ENCODE measurements around the gene C19orf25. TPM values are rescaled to one million over a fixed set of nuclear protein-coding genes. Genes with fewer than 3 reads are reported as not detected.

Gene C19orf25
- total and polyA plus RNA-seq, 9 of the 15 experiments (the other 6 are each of a cell fraction or from before 2014, with no cell fraction given) = 0.79 to 96.0 (median 36.1) TPM

DNA sequence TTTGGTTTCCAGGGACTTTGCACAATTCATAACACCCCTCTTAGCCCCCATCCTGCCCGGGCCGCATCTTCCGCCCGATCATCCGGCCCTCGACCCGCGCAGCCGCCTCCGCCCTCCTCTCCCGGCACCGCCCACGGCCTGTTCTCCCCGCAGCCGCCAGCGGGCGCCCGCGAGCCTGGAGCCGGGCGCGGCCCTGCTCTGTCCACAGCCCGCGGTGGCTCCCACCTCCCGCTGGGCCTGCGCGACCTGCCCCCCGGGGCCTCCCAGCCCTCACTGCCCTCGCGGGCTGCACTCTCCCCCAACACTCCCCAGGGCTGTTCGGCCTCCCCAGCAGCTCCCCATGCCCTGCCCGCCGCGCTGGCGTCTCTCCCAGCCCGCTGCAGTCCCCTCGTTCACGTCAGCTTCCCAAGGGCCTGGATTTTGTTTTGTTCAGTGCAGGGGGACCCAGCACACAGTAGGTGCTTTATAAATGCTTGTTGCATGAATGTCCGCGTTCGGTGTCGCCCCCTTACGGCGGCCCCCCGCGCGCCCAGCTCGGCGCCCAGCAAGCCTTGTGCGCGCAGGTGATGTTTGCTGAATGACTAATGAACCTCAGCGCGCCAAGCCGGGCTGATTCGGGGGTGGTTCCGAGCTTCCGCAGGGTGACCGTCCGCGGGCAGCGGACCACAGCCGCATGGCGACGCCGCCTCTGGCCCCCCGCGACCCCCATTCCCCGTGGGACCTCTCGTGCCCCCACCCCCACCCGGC is 33.7 kb downstream of the C19orf25 start (continued):
- TF ChIP-seq XRCC3 (IDR thresholded peaks at IDR 0.05) = no peak
- peak; percentile 72 for TF ChIP-seq HLTF (IDR thresholded peaks at IDR 0.05)
- no peak for TF ChIP-seq FOS (IDR thresholded peaks at IDR 0.05; ENCODE audit: extremely low read depth, insufficient read length)
- TF ChIP-seq TFAM (CRISPR knock-in tag; conservative IDR thresholded peaks at IDR 0.05) = no peak
- TF ChIP-seq, protein P1, sequence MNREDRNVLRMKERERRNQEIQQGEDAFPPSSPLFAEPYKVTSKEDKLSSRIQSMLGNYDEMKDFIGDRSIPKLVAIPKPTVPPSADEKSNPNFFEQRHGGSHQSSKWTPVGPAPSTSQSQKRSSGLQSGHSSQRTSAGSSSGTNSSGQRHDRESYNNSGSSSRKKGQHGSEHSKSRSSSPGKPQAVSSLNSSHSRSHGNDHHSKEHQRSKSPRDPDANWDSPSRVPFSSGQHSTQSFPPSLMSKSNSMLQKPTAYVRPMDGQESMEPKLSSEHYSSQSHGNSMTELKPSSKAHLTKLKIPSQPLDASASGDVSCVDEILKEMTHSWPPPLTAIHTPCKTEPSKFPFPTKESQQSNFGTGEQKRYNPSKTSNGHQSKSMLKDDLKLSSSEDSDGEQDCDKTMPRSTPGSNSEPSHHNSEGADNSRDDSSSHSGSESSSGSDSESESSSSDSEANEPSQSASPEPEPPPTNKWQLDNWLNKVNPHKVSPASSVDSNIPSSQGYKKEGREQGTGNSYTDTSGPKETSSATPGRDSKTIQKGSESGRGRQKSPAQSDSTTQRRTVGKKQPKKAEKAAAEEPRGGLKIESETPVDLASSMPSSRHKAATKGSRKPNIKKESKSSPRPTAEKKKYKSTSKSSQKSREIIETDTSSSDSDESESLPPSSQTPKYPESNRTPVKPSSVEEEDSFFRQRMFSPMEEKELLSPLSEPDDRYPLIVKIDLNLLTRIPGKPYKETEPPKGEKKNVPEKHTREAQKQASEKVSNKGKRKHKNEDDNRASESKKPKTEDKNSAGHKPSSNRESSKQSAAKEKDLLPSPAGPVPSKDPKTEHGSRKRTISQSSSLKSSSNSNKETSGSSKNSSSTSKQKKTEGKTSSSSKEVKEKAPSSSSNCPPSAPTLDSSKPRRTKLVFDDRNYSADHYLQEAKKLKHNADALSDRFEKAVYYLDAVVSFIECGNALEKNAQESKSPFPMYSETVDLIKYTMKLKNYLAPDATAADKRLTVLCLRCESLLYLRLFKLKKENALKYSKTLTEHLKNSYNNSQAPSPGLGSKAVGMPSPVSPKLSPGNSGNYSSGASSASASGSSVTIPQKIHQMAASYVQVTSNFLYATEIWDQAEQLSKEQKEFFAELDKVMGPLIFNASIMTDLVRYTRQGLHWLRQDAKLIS (CRISPR knock-in tag; IDR thresholded peaks at IDR 0.05) = no peak
- no peak for TF ChIP-seq HNRNPUL1 (IDR thresholded peaks at IDR 0.05; ENCODE audit: low read length)
- TF ChIP-seq PTTG1 (tag; IDR thresholded peaks at IDR 0.05; ENCODE audit: low read depth) = no peak
- TF ChIP-seq BRF1 (IDR thresholded peaks at IDR 0.05; ENCODE audit: borderline replicate concordance, extremely low read depth, insufficient read length) = no peak
- TF ChIP-seq ESRRB (CRISPR knock-in tag; IDR thresholded peaks at IDR 0.05; ENCODE audit: borderline replicate concordance) = no peak
- no peak for TF ChIP-seq ZC3H4 (CRISPR knock-in tag; IDR thresholded peaks at IDR 0.05; ENCODE audit: borderline replicate concordance)
- TF ChIP-seq SETDB1 (IDR thresholded peaks at IDR 0.05; ENCODE audit: low read length) = no peak
- no peak for TF ChIP-seq TCF7L2 (IDR thresholded peaks at IDR 0.05; ENCODE audit: low read depth, low read length)
- no peak for TF ChIP-seq TEAD2 (tag; IDR thresholded peaks at IDR 0.05)
- no peak for TF ChIP-seq SNRNP70 (optimal IDR thresholded peaks at IDR 0.05; ENCODE audit: low read depth, low read length)
- TF ChIP-seq NCOA1 (IDR thresholded peaks at IDR 0.05; ENCODE audit: low read depth) = no peak
- TF ChIP-seq ZNF644 (tag; IDR thresholded peaks at IDR 0.05; ENCODE audit: low read depth) = no peak
- TF ChIP-seq, protein P2, sequence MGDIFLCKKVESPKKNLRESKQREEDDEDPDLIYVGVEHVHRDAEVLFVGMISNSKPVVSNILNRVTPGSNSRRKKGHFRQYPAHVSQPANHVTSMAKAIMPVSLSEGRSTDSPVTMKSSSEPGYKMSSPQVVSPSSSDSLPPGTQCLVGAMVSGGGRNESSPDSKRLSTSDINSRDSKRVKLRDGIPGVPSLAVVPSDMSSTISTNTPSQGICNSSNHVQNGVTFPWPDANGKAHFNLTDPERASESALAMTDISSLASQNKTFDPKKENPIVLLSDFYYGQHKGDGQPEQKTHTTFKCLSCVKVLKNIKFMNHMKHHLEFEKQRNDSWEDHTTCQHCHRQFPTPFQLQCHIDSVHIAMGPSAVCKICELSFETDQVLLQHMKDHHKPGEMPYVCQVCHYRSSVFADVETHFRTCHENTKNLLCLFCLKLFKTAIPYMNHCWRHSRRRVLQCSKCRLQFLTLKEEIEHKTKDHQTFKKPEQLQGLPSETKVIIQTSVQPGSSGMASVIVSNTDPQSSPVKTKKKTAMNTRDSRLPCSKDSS (IDR thresholded peaks at IDR 0.05; ENCODE audit: low read depth, partially characterized antibody) = no peak
- no peak for TF ChIP-seq SMARCE1 (IDR thresholded peaks at IDR 0.05)
- no peak for TF ChIP-seq MCM3 (IDR thresholded peaks at IDR 0.05)
- TF ChIP-seq MEIS2 (IDR thresholded peaks at IDR 0.05; ENCODE audit: partially characterized antibody) = no peak
- peak; percentile 50; the same call in 1 of the 2 replicates for TF ChIP-seq ATF7 (IDR thresholded peaks at IDR 0.05)
- TF ChIP-seq, protein P3, sequence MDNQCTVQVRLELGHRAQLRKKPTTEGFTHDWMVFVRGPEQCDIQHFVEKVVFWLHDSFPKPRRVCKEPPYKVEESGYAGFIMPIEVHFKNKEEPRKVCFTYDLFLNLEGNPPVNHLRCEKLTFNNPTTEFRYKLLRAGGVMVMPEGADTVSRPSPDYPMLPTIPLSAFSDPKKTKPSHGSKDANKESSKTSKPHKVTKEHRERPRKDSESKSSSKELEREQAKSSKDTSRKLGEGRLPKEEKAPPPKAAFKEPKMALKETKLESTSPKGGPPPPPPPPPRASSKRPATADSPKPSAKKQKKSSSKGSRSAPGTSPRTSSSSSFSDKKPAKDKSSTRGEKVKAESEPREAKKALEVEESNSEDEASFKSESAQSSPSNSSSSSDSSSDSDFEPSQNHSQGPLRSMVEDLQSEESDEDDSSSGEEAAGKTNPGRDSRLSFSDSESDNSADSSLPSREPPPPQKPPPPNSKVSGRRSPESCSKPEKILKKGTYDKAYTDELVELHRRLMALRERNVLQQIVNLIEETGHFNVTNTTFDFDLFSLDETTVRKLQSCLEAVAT (IDR thresholded peaks at IDR 0.05) = no peak
- TF ChIP-seq MAZ (CRISPR knock-in tag; conservative IDR thresholded peaks at IDR 0.05 in 1 of 2, IDR thresholded peaks at IDR 0.05 in 1 of 2) = peak; percentile 70 to 84
- TF ChIP-seq KLF1 (tag; IDR thresholded peaks at IDR 0.05) = peak; percentile 76; the same call in 1 of the 2 replicates
- no peak for TF ChIP-seq BMI1 (IDR thresholded peaks at IDR 0.05; ENCODE audit: low read length)

Data from K562 (cell line).